K562 (cell line): Measurements from ENCODE around the gene TRAPPC4. TPM values are rescaled to one million over a fixed set of nuclear protein-coding genes. Genes with fewer than 3 reads are reported as not detected.

Source experiments
- CC2D1A ChIP-seq: fragments of 450-650 bp; IDR thresholded peaks from 2 replicates; pipeline ENCODE4 v1.6.1; 2017; ENCODE audit warnings: mild to moderate bottlenecking
- E2F3 ChIP-seq: fragments of 250-450 bp; sonication (Bioruptor Pico); IDR thresholded peaks from 2 replicates; pipeline ENCODE4 v1.4.0; 2020; ENCODE audit warnings: mild to moderate bottlenecking
- EGR1 ChIP-seq: fragments of 450-650 bp; conservative IDR thresholded peaks from 2 replicates; pipeline ENCODE4 v1.6.1; 2017; ENCODE audit warnings: mild to moderate bottlenecking
- GATA2 ChIP-seq: sonication (generic); formaldehyde crosslinking; IDR thresholded peaks from 2 replicates; pipeline ENCODE4 v1.4.0; 2020; ENCODE audit warnings: mild to moderate bottlenecking, missing genetic modification reagents
- HNRNPK ChIP-seq: fragments of 200-400 bp; formaldehyde crosslinking; IDR thresholded peaks from one replicate; pipeline ENCODE4 v1.6.1; 2018; ENCODE audit warnings: mild to moderate bottlenecking, low read depth, low read length; ENCODE audit not compliant: poor library complexity, severe bottlenecking
- MYC ChIP-seq, 2 experiments: fragments of 250-450 bp in 1 of 2; sonication (Bioruptor Pico) in 1 of 2; IDR thresholded peaks; 2 replicates each; pipeline versions ENCODE4 v1.5.1 to v1.6.1; 2012 to 2021; ENCODE audit warnings: low read depth in 2 of 2, borderline replicate concordance in 1 of 2, improper control_type of control experiment in 1 of 2, low read length in 1 of 2, mild to moderate bottlenecking in 1 of 2, moderate library complexity in 1 of 2
- NCOA4 ChIP-seq: fragments of 450-650 bp; IDR thresholded peaks from 2 replicates; pipeline ENCODE4 v1.6.1; 2018; ENCODE audit warnings: mild to moderate bottlenecking; ENCODE audit not compliant: partially characterized antibody
- NCOR1 ChIP-seq: fragments of 450-650 bp; IDR thresholded peaks from 2 replicates; pipeline ENCODE4 v1.6.1; 2016; ENCODE audit warnings: mild to moderate bottlenecking, moderate library complexity
- POLR2B ChIP-seq: fragments of 450-650 bp; IDR thresholded peaks from 2 replicates; pipeline ENCODE4 v1.6.1; 2018; ENCODE audit warnings: low read depth; ENCODE audit not compliant: partially characterized antibody
- POLR3G ChIP-seq: IDR thresholded peaks from 2 replicates; pipeline ENCODE4 v1.6.1; 2011; ENCODE audit not compliant: insufficient read length, insufficient replicate concordance; ENCODE audit errors: extremely low read depth
- RCOR1 ChIP-seq, 2 experiments: IDR thresholded peaks; 2 replicates each; pipeline ENCODE4 v1.6.1; 2012; ENCODE audit warnings: low read depth in 2 of 2, low read length in 2 of 2, borderline replicate concordance in 1 of 2, improper control_type of control experiment in 1 of 2
- SMARCC2 ChIP-seq: fragments of 450-650 bp; IDR thresholded peaks from 2 replicates; pipeline ENCODE4 v1.6.1; 2017; ENCODE audit warnings: antibody characterized with exemption, moderate library complexity, mild to moderate bottlenecking, low read depth
- TAL1 ChIP-seq: fragments of 450-650 bp; IDR thresholded peaks from 2 replicates; pipeline ENCODE4 v1.6.1; 2016; ENCODE audit warnings: mild to moderate bottlenecking
- TEAD4 ChIP-seq, 2 experiments: sonication (generic) in 1 of 2; formaldehyde crosslinking in 1 of 2; IDR thresholded peaks; 2 replicates each; pipeline versions ENCODE4 v1.6.1 to v1.8.0; 2012 to 2022; ENCODE audit warnings: borderline replicate concordance in 1 of 2, inconsistent platforms in 1 of 2, low read length in 1 of 2, mild to moderate bottlenecking in 1 of 2, missing genetic modification reagents in 1 of 2
- TOE1 ChIP-seq, 2 experiments: fragments of 450-650 bp in 1 of 2; sonication (generic) in 1 of 2; formaldehyde crosslinking in 1 of 2; IDR thresholded peaks; 2 replicates each; pipeline versions ENCODE4 v1.7.1 to v1.8.0; 2016 to 2022; ENCODE audit warnings: borderline replicate concordance in 2 of 2, mild to moderate bottlenecking in 2 of 2, antibody characterized with exemption in 1 of 2, inconsistent platforms in 1 of 2, low read depth in 1 of 2, missing genetic modification reagents in 1 of 2, moderate library complexity in 1 of 2
- U2AF1 ChIP-seq: fragments of 200-400 bp; formaldehyde crosslinking; optimal IDR thresholded peaks from 2 replicates; pipeline ENCODE3; 2017; ENCODE audit warnings: mild to moderate bottlenecking, low read depth, low read length, moderate library complexity
- ZNF311 ChIP-seq: fragments of 250-450 bp; sonication (Bioruptor Pico); IDR thresholded peaks from 2 replicates; pipeline ENCODE4 v1.4.0; 2020; ENCODE audit warnings: mild to moderate bottlenecking, moderate library complexity
- ZNF41 ChIP-seq: fragments of 250-450 bp; sonication (Bioruptor Pico); conservative IDR thresholded peaks from 2 replicates; pipeline ENCODE4 v1.4.0; 2020; ENCODE audit warnings: mild to moderate bottlenecking
- ZNF589 ChIP-seq: fragments of 200-800 bp; sonication (Bioruptor generic); IDR thresholded peaks from 2 replicates; pipeline ENCODE4 v1.6.1; 2016; ENCODE audit warnings: low read depth, missing genetic modification characterization, missing compliant biosample characterization
- ZNF609 ChIP-seq: sonication (generic); formaldehyde crosslinking; IDR thresholded peaks from 2 replicates; pipeline ENCODE4 v1.8.1; 2023; ENCODE audit warnings: missing genetic modification reagents, mild to moderate bottlenecking, borderline replicate concordance
- polyA plus RNA-seq, 8 experiments: library from polyadenylated mRNA; depleted of rRNA in 4 of 8; stranded (reverse) in 5 of 8; unstranded in 3 of 8; fragments of >200 nt; fragmentation: Nextera tagmentation in 2 of 8; fragmentation: Illumina TruSeq in 1 of 8; extraction: Ambion mirVana in 2 of 8; extraction: Trizol in 1 of 8; gene quantifications; 2 replicates each; pipeline versions ENCODE4 v1.2.1 to v1.2.3, GENCODE V29; 2011 to 2014; ENCODE audit warnings: inconsistent platforms in 1 of 8, missing spikeins in 1 of 8
- total RNA-seq, 7 experiments: library from RNA; depleted of rRNA in 6 of 7; stranded (reverse); fragments of >200 nt in 6 of 7; fragmentation: Illumina TruSeq in 2 of 7; extraction: Trizol in 2 of 7; gene quantifications; 2 replicates each; pipeline versions ENCODE4 v1.2.1 to v1.2.3, GENCODE V29; 2011 to 2021; ENCODE audit warnings: low replicate concordance in 1 of 7

Gene TRAPPC4
- total and polyA plus RNA-seq, 9 of the 15 experiments (the other 6 are each of a cell fraction or from before 2014, with no cell fraction given), result 121 to 524 (median 142) TPM

GRCh38 chr11:119029069-119029339 is 10.4 kb downstream of the TRAPPC4 start (continued):
- TF ChIP-seq U2AF1 (no peak), POLR3G (no peak), EGR1 (peak; percentile 60), POLR2B (no peak), GATA2 (CRISPR knock-in tag) (no peak), SMARCC2 (no peak), TOE1 (IDR thresholded peaks at IDR 0.05; ENCODE audit: borderline replicate concordance) (no peak), TOE1 (CRISPR knock-in tag; IDR thresholded peaks at IDR 0.05; ENCODE audit: borderline replicate concordance, low read depth) (no peak), ZNF311 (no peak), E2F3 (CRISPR knock-in tag) (no peak), TEAD4 (IDR thresholded peaks at IDR 0.05; ENCODE audit: low read length) (peak; percentile 31; the same call in 1 of the 2 replicates), TEAD4 (CRISPR knock-in tag; IDR thresholded peaks at IDR 0.05; ENCODE audit: borderline replicate concordance) (no peak), CC2D1A (no peak), HNRNPK (no peak), NCOR1 (peak; percentile 69; the same call in 1 of the 2 replicates), RCOR1 (IDR thresholded peaks at IDR 0.05; ENCODE audit: borderline replicate concordance in 1 of 2, low read depth in 2 of 2, low read length in 2 of 2) (no peak), MYC (IDR thresholded peaks at IDR 0.05; ENCODE audit: low read depth, low read length) (no peak), MYC (CRISPR knock-in tag; IDR thresholded peaks at IDR 0.05; ENCODE audit: borderline replicate concordance, low read depth) (no peak), TAL1 (peak; percentile 50; the same call in 1 of the 2 replicates), ZNF589 (CRISPR knock-in tag) (no peak), ZNF41 (CRISPR knock-in tag) (no peak), NCOA4 (no peak), ZNF609 (CRISPR knock-in tag) (no peak)
